ENCODE results near the gene NFATC1. TPM values are rescaled to one million over a fixed set of nuclear protein-coding genes. Genes with fewer than 3 reads are reported as not detected.

Gene NFATC1
- total RNA-seq, 2 experiments from 2014 or later: 97.2 to 98.3 TPM

DNA sequence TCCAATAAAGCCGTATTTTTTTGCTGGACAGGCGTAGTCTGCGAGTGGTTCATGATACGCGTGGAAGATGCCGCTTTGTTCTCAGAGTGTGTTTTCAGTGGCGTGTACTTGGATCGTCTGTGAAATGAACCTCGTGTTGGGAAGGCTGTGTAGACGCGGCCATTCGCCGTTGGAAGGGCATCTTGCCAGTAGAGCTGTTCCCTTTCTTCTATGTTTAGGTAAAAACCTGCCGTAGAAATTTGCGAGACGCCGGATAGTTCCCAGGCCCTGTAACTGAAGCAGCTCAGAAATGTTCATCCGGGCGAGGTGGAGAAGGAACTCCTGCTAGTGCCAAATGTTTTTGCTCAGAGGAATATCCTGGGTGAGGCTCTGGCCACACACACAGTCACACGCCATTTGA lies 133.6 kb downstream of the NFATC1 start:
- Mint-ChIP-seq H3K4me1 (ENCODE audit: low read depth) (peaks cover 12% of the 10 kb centered on the region), H3K9me3 (no peaks in the 10 kb centered on the region), H3K36me3 (ENCODE audit: low read depth) (peaks cover 29% of the 10 kb centered on the region), H3K4me3 (no peak overlapping the region), H3K27me3 (no peaks in the 10 kb centered on the region), H3K27ac (no peak overlapping the region)
- no peak for ATAC-seq
- ChIA-PET CTCF (interaction anchor here (0.9 to 7.0 kb wide), 7 partner anchors 114 to 155 kb away, joined by 3 to 88 read pairs (median 5); no protein-coding TSS in a partner anchor), POLR2A (interaction anchor here (1.5 kb wide), 1 partner anchor 150 kb away, joined by 3 read pairs; no protein-coding TSS in a partner anchor)
- DNase-seq: no peak
- TF ChIP-seq CTCF (IDR thresholded peaks at IDR 0.05): no peak
- intact Hi-C loops (cut with micrococcal nuclease): loop anchor here (2.0 kb wide), 1 partner anchor 150 kb away; no protein-coding TSS in a partner anchor

DNA sequence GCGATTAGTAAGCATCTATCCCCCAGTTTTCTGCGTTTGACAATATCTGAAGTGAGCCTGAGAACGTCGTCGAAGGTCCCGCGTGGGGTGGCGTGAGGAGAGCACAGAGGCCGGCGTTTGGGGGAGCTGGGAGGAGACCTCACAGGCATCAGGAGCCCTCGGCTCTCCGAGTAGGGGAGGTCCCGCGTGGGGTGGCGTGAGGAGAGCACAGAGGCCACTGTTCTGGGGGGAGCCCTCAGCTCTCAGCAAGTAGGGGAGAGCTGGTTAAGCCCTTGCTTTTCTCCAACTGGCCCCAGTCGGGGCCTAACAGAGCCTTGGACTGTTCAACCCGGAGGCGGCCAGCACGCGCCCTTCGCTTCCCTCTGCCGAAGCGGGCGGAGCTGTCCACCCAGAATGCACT lies 134.3 kb downstream of the NFATC1 start:
- POLR2A ChIA-PET: no interaction called here
- intact Hi-C loops (cut with micrococcal nuclease): loop anchor here (2.0 kb wide), 1 partner anchor 151 kb away; no protein-coding TSS in a partner anchor
- CTCF ChIA-PET: interaction anchor here (0.8 to 7.0 kb wide), 9 partner anchors 9 to 155 kb away, joined by 3 to 88 read pairs (median 3); no protein-coding TSS in a partner anchor

DNA sequence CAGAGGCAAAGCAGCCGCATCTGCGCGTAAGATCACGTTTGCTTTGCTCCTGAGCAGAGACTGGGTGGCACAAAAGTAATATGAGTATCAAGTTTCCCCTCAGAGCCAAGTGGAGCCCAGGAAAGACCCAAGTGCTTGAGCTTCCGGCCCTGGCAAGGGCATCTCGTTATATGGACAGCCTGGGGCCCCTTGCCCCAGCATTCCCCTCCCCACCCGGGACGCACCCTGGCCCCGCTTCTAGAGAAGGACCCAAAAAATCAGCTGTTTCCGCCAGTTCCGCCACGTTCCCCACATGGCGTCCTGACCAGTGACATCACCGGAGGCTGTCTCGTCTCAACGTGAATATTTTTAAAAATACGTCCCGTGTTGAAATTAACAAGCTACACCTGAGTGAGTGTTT lies 135.1 kb downstream of the NFATC1 start:
- DNase-seq: no peak
- intact Hi-C loops (cut with micrococcal nuclease): no loop called here
- Mint-ChIP-seq H3K4me1 (ENCODE audit: low read depth) (peaks cover 2% of the 10 kb centered on the region), H3K4me3 (no peak overlapping the region), H3K9me3 (no peaks in the 10 kb centered on the region), H3K27ac (no peak overlapping the region), H3K36me3 (ENCODE audit: low read depth) (peaks cover 24% of the 10 kb centered on the region), H3K27me3 (no peaks in the 10 kb centered on the region)
- ATAC-seq: no peak
- POLR2A ChIA-PET: interaction anchor here (0.5 kb wide), 1 partner anchor 168 kb away, joined by 3 read pairs; no protein-coding TSS in a partner anchor
- TF ChIP-seq CTCF (IDR thresholded peaks at IDR 0.05): no peak
- CTCF ChIA-PET: interaction anchor here (0.7 to 7.0 kb wide), 9 partner anchors 32 to 156 kb away, joined by 3 to 88 read pairs (median 3); no protein-coding TSS in a partner anchor

More for the DNA sequence above, 134.3 kb downstream of the NFATC1 start:
- Mint-ChIP-seq H3K27me3 (no peaks in the 10 kb centered on the region), H3K36me3 (ENCODE audit: low read depth) (peaks cover 27% of the 10 kb centered on the region), H3K9me3 (no peaks in the 10 kb centered on the region), H3K27ac (no peak overlapping the region), H3K4me3 (no peak overlapping the region), H3K4me1 (ENCODE audit: low read depth) (peaks cover 7% of the 10 kb centered on the region)
- TF ChIP-seq CTCF (IDR thresholded peaks at IDR 0.05): no peak
- ATAC-seq (no peak), DNase-seq (no peak)

- Mint-ChIP-seq H3K36me3 (ENCODE audit: low read depth) (peaks cover 24% of the 10 kb centered on the region), H3K4me1 (ENCODE audit: low read depth) (peaks cover 2% of the 10 kb centered on the region), H3K27me3 (no peaks in the 10 kb centered on the region), H3K9me3 (no peaks in the 10 kb centered on the region), H3K27ac (no peak overlapping the region), H3K4me3 (no peak overlapping the region)
- CTCF ChIA-PET: interaction anchor here (1.0 to 7.0 kb wide), 5 partner anchors 35 to 151 kb away, joined by 3 to 88 read pairs (median 3); no protein-coding TSS in a partner anchor
- intact Hi-C loops (cut with micrococcal nuclease): no loop called here
- DNase-seq (no peak), ATAC-seq (no peak)
- TF ChIP-seq CTCF (IDR thresholded peaks at IDR 0.05): no peak
- POLR2A ChIA-PET: no interaction called here
Measured at GRCh38 chr18:79531386-79531785, 135.7 kb downstream of the NFATC1 start.

DNA sequence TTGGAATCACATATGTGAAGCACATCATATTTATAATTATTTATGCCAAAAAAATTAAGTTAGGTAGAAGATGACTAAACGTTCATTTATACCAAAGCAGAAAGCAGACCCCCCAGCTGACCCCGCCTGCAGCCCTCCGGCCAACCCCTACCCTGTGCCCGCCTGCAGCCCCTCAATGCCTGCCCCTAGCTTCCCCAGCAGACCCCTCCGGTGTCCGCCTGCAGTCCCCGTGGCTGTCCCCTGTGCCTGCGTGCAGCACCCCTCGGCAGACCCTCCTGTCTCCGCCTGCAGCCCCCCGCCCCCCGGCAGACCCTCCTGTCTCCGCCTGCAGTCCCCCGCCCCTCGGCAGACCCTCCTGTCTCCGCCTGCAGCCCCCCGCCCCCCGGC lies 136.2 kb downstream of the NFATC1 start:
- Mint-ChIP-seq H3K36me3 (ENCODE audit: low read depth) (peaks cover 23% of the 10 kb centered on the region), H3K4me1 (ENCODE audit: low read depth) (peaks cover 2% of the 10 kb centered on the region), H3K27me3 (no peaks in the 10 kb centered on the region), H3K27ac (no peak overlapping the region), H3K9me3 (no peaks in the 10 kb centered on the region), H3K4me3 (no peak overlapping the region)
- CTCF ChIA-PET: interaction anchor here (1.3 to 7.0 kb wide), 2 partner anchors 111 to 152 kb away, joined by 4 to 88 read pairs; no protein-coding TSS in a partner anchor
- TF ChIP-seq CTCF (IDR thresholded peaks at IDR 0.05): no peak
- ATAC-seq (no peak), DNase-seq (no peak)
- POLR2A ChIA-PET: no interaction called here
- intact Hi-C loops (cut with micrococcal nuclease): no loop called here

All from activated CD8-positive, alpha-beta T cell treated with anti-CD3 and anti-CD28 coated beads for 36 hours (primary cell).